A549 treated with Hydrocortisone at 1 μM for 4 hours (cell line): ENCODE results near the gene FLT3LG. TPM values are rescaled to one million over a fixed set of nuclear protein-coding genes. Genes with fewer than 3 reads are reported as not detected.

ENCODE experiments used
- total RNA-seq: library from RNA; stranded (reverse); fragments of 200-300 nt; extraction: Qiagen RNA extraction; gene quantifications from 5 replicates; pipeline ENCODE4 v1.2.3, GENCODE V29; 2022

Gene FLT3LG, protein sequence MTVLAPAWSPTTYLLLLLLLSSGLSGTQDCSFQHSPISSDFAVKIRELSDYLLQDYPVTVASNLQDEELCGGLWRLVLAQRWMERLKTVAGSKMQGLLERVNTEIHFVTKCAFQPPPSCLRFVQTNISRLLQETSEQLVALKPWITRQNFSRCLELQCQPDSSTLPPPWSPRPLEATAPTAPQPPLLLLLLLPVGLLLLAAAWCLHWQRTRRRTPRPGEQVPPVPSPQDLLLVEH
- 1.1 to 1.4 TPM (median 1.3 TPM) in 5 replicates for total RNA-seq

DNA sequence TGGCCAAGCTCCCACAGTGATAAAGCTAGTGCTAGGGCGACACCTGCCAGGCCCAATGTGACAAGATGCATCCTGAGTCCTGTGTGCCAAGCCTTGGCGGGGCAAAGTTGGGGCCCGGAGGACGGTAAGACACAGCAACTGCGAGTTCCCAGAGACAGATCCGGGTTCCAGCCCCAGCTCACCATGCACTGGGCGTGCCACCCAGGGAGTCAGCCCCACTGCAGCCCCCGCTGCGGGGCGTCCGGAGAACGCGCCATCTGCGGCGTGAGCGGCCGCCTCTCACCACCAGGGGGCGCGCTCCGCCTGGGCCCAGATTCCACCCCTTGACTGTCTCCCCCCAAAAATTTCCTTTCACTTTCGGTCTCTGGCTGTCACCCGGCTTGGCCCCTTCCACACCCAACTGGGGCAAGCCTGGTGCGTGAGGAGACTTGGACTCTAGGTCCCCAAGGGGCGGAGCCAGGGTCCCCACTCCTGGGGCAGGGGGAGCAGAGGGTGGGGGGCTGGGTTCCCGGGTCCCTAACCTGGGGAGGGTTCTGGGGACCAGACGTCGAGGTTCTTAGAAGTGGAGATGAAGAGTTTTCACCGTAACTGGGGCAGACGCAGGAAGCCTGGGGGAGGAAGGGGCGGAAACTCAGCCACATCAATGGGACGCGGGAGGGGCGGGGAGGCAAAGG lies at the start of gene FLT3LG:
TSS of gene FLT3LG (plus strand) at position 348 of the 674 bp plus-strand sequence. CDS start 425 bp downstream, outside the sequence.

DNA sequence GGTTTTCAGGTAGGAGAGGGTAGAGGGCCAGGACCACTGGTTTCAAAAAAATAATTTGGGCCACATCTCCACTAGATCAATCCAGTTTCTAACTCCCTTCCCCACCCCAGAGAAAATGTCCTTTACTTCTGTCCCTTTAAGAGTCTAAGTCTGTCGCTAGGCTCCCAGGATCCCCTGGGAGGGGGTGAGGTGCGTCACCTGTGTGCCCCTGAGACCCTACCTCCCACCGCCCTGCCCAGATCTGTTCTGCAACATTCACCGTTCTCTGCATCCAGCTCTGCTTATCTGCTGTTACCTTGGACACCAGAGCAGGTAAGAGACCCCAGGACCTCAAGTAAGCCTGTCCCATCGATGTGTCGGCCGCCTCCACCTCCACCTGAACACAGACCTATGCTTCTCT lies 48.8 kb upstream of the FLT3LG start, which contains the start of gene GFY:
TSS of gene GFY (plus strand) at position 211 of the 400 bp plus-strand sequence. CDS start 1,043 bp downstream, outside the sequence.

DNA sequence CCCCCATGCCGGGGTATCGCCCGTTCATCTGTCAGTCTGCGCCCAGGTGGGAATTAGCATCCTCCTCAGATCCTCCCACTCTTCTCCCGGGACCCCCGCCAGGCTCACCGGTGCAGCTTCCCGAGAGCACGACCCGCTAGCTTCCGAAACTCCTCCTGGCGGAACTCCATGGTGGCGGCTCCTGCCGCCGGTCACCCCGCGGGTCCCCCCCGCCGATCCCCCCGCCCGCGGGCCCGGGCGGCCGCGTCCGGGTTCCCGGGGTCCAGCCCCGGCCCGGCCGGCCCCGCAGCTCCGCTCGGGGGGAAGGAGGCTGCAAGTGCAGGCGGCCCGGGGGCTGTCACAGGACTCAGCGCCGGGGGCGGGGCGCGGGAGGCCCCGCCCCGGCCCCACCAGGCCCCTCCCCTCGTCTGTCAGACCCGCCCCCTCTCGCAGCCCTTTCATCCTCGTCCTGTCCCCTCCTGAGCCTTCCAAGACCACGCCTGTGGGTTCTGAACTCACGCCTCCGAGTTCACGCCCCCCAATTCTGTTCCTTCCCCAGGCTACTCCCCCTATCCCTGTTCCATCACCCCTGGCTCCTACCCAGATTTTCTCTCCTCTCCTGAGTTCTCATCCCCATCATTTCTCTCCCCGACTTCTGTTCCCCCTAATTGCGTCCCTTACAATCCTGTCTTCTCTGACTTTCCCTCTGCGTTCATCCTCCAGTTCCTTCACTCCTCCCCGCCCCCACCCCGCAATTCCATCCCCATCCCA lies 32.6 kb upstream of the FLT3LG start, which contains the start of gene SLC17A7:
TSS of gene SLC17A7 (minus strand) at position 318 of the 750 bp plus-strand sequence. CDS start at position 170, 148 bp downstream.

DNA sequence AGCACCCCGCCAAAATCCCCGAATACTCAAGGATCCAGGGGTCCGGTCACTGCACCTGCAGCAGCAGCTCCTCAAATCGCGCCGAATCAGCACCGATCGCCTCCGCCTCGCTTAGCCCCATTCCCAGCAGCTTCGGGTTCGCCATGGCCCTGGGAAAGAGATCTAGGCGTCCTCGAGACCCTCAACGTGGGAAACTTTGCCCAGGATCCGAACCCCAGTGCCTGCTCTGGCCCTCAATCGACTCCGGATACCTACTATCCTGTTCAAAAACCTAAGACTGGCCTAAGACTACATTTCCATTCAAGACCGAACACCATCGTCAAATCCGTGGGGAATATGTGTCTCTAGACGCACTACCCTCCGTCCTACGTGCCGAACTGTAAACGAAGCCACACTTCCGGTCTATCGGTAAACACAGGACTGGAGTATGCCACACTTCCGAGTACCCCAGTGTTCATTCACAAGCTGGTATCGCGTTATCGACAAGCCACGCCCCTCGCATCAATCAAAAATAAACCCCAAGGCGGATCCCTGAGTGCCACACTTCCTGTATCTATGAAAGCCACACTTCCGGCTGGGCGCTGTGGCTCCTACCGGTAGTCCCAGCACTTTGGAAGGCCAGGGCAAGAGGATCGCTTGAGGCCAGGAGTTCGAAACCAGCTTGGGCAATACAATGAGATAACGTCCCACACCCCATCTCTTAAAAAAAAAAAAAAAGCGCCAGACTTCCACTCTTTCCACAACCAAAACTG lies 22.4 kb upstream of the FLT3LG start, which contains the start of gene PIH1D1:
TSS of gene PIH1D1 (minus strand) at position 385 of the 752 bp plus-strand sequence. CDS start at position 145, 240 bp downstream.

DNA sequence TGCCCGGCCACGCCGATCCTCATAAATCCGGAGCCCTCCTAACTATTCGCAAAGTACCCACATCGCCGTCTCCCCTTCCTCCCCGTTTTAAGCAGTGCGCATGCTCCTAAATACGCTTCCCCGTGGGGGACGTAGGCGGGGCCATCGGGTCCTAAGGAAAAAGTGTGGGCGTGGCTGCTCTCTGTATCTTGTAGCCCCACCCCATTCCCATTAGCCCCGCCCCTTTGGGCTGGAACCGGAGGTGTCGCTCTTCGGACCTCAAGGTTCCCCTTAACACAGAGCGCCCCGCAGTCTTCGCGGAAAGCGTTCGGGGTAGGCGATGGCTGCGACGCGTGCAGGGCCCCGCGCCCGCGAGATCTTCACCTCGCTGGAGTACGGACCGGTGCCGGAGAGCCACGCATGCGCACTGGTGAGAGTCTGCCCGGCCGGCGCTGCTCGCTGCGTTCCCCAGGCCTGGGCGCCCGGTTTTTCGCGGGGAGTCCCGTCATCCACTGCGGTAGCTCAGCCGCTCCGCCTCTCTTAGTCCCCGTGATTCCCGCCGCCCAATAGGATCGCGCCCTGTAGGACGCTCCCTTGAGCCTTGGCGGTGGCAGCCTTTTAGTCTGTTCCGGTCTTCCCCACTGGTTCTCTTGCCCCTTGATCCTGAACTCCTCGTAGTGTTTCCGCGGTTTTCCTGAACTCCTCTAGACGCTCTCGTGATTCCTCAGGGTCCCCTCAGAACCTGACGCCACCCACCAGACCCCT lies 20.8 kb upstream of the FLT3LG start, which contains the start of gene ALDH16A1:
TSS of gene ALDH16A1 (plus strand) at position 213 of the 744 bp plus-strand sequence. CDS start at position 320, 107 bp downstream.

DNA sequence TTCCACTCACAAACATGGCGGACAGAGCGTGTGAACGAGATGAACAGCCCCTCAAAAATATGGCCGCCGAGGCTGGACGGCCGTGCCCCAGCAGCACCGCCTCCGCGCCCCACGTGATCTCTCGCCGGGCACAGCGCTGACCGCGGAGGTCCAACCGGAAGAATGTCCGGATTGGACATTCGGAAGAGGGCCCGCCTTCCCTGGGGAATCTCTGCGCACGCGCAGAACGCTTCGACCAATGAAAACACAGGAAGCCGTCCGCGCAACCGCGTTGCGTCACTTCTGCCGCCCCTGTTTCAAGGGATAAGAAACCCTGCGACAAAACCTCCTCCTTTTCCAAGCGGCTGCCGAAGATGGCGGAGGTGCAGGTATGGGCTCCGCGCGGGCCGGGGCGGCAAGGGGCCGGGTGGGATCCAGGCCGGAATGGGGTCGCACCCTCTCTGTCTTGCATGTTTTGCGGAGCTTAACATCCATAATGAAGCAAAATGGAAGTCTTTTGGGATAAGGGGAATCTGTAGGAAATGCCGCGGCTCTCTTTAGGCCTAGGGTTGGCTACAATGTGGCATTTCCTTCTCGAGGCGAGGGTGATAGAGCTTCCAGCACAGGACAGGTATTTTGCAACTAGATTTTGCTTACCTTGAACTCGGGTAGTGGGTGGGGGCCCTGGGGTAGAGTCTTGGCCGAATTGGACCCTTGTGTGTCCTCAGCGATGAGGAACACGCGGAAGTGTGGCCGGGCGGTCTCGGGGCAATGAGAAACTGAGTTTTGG lies 13.4 kb downstream of the FLT3LG start, which contains the start of gene RPL13A:
TSS of gene RPL13A (plus strand) at position 332 of the 769 bp plus-strand sequence. CDS start at position 354, 22 bp downstream.

Other genes with a start within 250 kb of the FLT3LG start
- 0.77 to 1.3 TPM (median 0.85 TPM) in 5 replicates for gene SLC6A16, start 149.0 kb upstream of the FLT3LG start, total RNA-seq
- gene CD37, start 138.8 kb upstream of the FLT3LG start, total RNA-seq: not detected in 5 replicates
- gene TEAD2, start 111.8 kb upstream of the FLT3LG start, total RNA-seq: 13.2 to 19.7 TPM (median 16.8 TPM) in 5 replicates
- gene DKKL1, start 110.3 kb upstream of the FLT3LG start, total RNA-seq: 0.33 to 0.71 TPM (median 0.59 TPM) in 4 of 5 replicates, not detected in the other
- 0.12 TPM in 1 of 5 replicates, not detected in the others for gene KASH5, start 86.0 kb upstream of the FLT3LG start, total RNA-seq
- not detected in 5 replicates for gene PTH2, start 50.8 kb upstream of the FLT3LG start, total RNA-seq
- 0.14 to 0.24 TPM (median 0.16 TPM) in 5 replicates for gene GFY, start 48.8 kb upstream of the FLT3LG start, total RNA-seq
- gene SLC17A7, start 32.7 kb upstream of the FLT3LG start, total RNA-seq: 0.37 to 0.75 TPM (median 0.59 TPM) in 5 replicates
- gene PIH1D1, start 22.4 kb upstream of the FLT3LG start, total RNA-seq: 83.8 to 95.7 TPM (median 87.0 TPM) in 5 replicates
- gene ALDH16A1, start 21.0 kb upstream of the FLT3LG start, total RNA-seq: 16.6 to 24.0 TPM (median 22.1 TPM) in 5 replicates
- gene RPL13A, start 13.4 kb downstream of the FLT3LG start, total RNA-seq: 3,942 to 4,218 TPM (median 4,024 TPM) in 5 replicates
- gene RPS11, start 22.2 kb downstream of the FLT3LG start, total RNA-seq: 3,861 to 4,163 TPM (median 3,950 TPM) in 5 replicates
- gene FCGRT, start 38.4 kb downstream of the FLT3LG start, total RNA-seq: 23.5 to 32.7 TPM (median 30.2 TPM) in 5 replicates
- 1.5 to 2.9 TPM (median 2.2 TPM) in 5 replicates for gene RCN3, start 53.8 kb downstream of the FLT3LG start, total RNA-seq
- 88.4 to 106 TPM (median 103 TPM) in 5 replicates for gene NOSIP, start 106.3 kb downstream of the FLT3LG start, total RNA-seq
- 0.78 to 1.3 TPM (median 0.84 TPM) in 5 replicates for gene PRRG2, start 107.1 kb downstream of the FLT3LG start, total RNA-seq
- 30.3 to 35.7 TPM (median 34.3 TPM) in 5 replicates for gene PRR12, start 117.0 kb downstream of the FLT3LG start, total RNA-seq
- 103 to 162 TPM (median 151 TPM) in 5 replicates for gene RRAS, start 165.9 kb downstream of the FLT3LG start, total RNA-seq
- 55.7 to 70.6 TPM (median 65.0 TPM) in 5 replicates for gene SCAF1, start 168.0 kb downstream of the FLT3LG start, total RNA-seq
- 91.9 to 104 TPM (median 99.5 TPM) in 5 replicates for gene IRF3, start 191.6 kb downstream of the FLT3LG start, total RNA-seq
- 52.0 to 76.1 TPM (median 68.7 TPM) in 5 replicates for gene BCL2L12, start 191.7 kb downstream of the FLT3LG start, total RNA-seq
- 402 to 427 TPM (median 409 TPM) in 5 replicates for gene PRMT1, start 203.1 kb downstream of the FLT3LG start, total RNA-seq
- gene ADM5, start 215.4 kb downstream of the FLT3LG start, total RNA-seq: 3.1 to 6.1 TPM (median 5.4 TPM) in 5 replicates
- 10.9 to 14.1 TPM (median 11.8 TPM) in 5 replicates for gene CPT1C, start 216.9 kb downstream of the FLT3LG start, total RNA-seq